Measurements from ENCODE around the gene GJB2. TPM values are rescaled to one million over a fixed set of nuclear protein-coding genes. Genes with fewer than 3 reads are reported as not detected.

The GJB2 gene
- total RNA-seq, 1 donor from 2014 or later, result 192 TPM

DNA sequence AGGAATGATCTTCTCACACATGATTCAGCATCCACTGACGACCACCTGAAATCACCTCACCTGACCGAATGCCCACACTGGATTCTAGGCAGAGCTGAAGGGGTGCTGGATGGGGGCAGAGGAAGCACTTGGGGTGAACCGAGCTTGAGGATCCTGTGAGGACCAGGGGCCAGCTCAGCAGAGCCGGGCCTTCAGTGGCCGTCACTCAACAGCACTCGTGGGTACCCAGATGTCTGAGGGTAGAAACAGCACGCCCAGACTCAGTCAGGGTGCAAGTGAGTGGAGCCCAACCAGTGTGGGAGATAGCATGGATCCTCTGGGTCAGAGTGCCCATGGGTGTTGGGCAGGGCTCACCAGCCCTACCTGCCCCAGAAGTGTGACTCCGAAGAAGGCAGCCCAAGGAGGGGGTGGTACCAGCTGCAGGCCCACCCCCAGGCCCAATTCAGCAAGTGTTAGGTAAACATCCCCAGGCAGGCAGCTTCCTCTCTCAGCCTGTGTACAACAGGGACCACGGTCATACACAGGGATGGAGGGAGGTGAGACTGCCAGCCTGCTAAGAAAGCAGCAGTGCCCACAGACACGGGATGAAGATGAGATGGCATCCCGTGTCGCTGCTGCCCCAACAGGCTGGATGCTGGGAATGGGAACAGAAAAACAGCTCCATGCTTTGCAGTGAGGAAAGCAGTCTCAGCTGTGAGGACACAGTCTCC, 48.4 kb downstream of the GJB2 start:
- no peak for FAIRE-seq
- H3K27me3 ChIP-seq (ENCODE audit: control insufficient read depth, insufficient read depth, low read length), result peaks cover 7% of the 10 kb centered on the region
- TF ChIP-seq, protein P1, sequence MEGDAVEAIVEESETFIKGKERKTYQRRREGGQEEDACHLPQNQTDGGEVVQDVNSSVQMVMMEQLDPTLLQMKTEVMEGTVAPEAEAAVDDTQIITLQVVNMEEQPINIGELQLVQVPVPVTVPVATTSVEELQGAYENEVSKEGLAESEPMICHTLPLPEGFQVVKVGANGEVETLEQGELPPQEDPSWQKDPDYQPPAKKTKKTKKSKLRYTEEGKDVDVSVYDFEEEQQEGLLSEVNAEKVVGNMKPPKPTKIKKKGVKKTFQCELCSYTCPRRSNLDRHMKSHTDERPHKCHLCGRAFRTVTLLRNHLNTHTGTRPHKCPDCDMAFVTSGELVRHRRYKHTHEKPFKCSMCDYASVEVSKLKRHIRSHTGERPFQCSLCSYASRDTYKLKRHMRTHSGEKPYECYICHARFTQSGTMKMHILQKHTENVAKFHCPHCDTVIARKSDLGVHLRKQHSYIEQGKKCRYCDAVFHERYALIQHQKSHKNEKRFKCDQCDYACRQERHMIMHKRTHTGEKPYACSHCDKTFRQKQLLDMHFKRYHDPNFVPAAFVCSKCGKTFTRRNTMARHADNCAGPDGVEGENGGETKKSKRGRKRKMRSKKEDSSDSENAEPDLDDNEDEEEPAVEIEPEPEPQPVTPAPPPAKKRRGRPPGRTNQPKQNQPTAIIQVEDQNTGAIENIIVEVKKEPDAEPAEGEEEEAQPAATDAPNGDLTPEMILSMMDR (IDR thresholded peaks at IDR 0.05; ENCODE audit: insufficient read depth, low read length, severe bottlenecking), result no peak

DNA sequence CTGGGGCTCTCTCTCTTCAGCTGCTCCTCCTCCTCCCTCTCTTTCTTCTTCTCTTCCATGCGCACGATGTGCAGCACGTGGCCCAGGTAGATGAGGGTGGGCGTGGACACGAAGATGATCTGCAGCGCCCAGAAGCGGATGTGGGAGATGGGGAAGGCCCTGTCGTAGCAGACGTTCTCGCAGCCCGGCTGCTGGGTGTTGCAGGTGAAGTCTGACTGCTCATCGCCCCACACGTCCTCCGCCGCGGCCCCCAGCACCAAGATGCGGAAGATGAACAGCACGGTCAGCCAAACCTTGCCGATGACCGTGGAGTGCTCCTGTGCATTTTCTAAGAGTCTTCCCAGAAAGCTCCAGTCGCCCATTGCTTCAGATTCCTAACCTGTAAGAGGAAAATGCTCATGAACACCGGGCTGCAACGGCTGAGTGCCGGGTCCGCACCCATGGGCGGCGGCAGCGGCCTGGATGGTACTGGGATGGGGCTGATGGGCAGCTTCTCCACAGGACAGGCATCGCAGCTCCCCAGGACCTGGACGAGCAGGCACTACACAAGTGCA, 49.7 kb downstream of the GJB2 start:
- DNase-seq (ENCODE audit: low read depth), result no peak
- no peak for FAIRE-seq
- no peak overlapping the region for H3K4me3 ChIP-seq (ENCODE audit: low read depth, low read length)
- peaks cover 7% of the 10 kb centered on the region for H3K27me3 ChIP-seq (ENCODE audit: control insufficient read depth, insufficient read depth, low read length)
- H3K36me3 ChIP-seq (ENCODE audit: control insufficient read depth, insufficient read depth, low read length), result no peaks in the 10 kb centered on the region
- TF ChIP-seq, protein P1 (IDR thresholded peaks at IDR 0.05; ENCODE audit: insufficient read depth, low read length, severe bottlenecking), result no peak

More for the DNA sequence above, 48.4 kb downstream of the GJB2 start:
- no peaks in the 10 kb centered on the region for H3K36me3 ChIP-seq (ENCODE audit: control insufficient read depth, insufficient read depth, low read length)
- no peak for DNase-seq (ENCODE audit: low read depth)
- no peak overlapping the region for H3K4me3 ChIP-seq (ENCODE audit: low read depth, low read length)

DNA sequence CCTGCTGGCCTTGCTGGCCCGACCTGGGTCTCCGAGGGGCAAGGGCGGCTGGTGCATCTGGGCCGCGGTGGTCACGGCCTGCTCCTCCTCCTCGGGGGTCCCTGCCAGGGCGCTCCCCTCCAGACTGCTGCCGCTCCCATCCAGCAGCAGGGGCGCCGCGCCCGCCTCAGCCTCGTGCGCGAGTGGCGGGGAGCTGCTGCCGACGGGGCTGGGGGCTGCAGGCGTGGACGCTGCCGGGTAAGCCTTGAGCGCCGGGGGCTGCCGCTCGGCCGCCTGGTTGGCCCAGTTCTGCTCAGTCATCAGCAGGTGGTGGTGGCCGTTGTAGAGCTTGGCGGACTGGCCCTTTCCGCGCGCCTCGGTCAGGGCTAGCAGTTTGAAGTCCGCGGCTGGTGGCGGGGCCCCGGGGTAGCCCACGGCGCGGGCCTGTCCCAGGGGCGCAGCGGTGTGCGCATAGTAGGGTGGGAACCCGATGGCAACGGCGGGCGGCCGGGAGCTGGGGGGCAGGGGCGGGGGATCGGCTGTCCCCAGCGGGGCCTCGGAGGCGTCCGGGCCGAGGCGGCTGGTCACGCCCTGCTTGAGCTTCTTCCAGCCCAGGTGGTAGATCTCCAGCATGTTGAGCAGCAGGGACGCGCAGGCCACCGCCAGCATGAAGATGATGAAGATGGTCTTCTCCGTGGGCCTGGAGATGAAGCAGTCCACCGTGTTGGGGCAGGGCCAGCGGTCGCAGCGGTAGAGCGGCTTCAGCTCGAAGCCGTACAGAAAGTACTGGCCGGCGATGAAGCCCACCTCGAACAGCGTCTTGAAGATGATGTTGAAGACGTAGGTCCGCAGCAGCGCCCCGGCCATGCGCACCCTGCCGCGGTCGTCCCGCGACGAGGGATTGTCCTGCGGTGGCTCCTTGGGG, 50.5 kb downstream of the GJB2 start:
- FAIRE-seq (no peak), DNase-seq (ENCODE audit: low read depth) (no peak)
- Histone ChIP-seq H3K36me3 (ENCODE audit: control insufficient read depth, insufficient read depth, low read length) (no peaks in the 10 kb centered on the region), H3K4me3 (ENCODE audit: low read depth, low read length) (no peak overlapping the region), H3K27me3 (ENCODE audit: control insufficient read depth, insufficient read depth, low read length) (peaks cover 7% of the 10 kb centered on the region)
- TF ChIP-seq, protein P1 (IDR thresholded peaks at IDR 0.05; ENCODE audit: insufficient read depth, low read length, severe bottlenecking), result no peak

DNA sequence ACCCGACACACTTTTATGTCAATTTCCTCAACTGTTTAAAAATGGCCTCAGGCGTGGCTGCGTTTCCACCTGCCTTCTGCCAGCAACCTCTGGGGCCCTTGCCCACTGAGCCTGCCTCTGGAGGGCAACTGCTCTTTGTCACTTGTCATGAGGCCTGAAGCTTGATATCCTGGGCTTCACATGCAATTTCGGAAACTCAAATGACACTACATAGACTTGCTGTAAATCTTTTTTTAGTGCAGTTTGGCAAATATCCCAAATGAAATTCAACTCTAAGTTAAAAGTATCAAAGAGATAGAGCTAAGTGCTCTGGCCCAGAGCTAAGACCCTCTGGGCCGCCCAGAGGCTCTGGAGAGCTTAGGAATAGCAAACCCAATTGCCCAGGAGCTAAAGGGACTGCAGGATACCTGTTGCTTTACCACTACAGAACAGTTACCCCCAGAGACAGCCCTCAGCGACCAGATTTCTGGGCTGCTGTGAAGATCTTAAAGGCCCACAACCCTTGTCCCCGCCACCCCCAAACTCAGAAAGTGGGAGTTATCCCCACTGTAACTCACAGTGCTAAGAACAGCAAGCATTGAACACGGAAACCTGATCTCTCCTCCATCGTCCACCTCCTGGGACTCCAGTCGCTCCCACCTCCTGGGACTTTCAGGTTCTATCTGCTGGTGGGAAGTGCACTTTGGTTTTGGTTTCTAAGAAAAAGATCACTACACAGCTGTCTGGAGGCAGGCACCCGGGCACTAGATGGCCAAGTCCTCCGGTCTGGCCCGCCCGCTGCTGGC, 51.3 kb downstream of the GJB2 start:
- no peak for DNase-seq (ENCODE audit: low read depth)
- FAIRE-seq, result no peak
- H3K27me3 ChIP-seq (ENCODE audit: control insufficient read depth, insufficient read depth, low read length), result peaks cover 7% of the 10 kb centered on the region
- TF ChIP-seq, protein P1 (IDR thresholded peaks at IDR 0.05; ENCODE audit: insufficient read depth, low read length, severe bottlenecking), result no peak
- no peaks in the 10 kb centered on the region for H3K36me3 ChIP-seq (ENCODE audit: control insufficient read depth, insufficient read depth, low read length)
- no peak overlapping the region for H3K4me3 ChIP-seq (ENCODE audit: low read depth, low read length)

DNA sequence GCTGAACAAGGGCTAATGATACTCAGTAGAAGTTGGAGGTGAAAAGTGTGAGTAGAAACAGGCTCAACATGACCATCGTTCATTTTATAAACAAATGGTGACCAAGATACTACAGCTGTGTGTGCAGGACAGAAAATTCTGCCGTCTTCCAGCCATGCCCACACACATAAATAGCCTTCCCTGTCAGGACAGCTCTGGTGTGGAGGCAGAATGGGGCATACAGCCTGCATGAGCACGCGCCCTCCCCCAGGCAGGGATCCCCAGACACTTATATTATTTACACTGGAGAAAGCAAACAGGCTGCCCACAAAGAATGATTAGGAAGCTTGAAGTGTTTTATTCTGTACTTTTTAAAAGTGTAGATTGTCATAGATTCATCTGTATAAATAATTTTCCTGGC, 52.3 kb downstream of the GJB2 start:
- Histone ChIP-seq H3K4me3 (ENCODE audit: low read depth, low read length) (no peak overlapping the region), H3K27me3 (ENCODE audit: control insufficient read depth, insufficient read depth, low read length) (peaks cover 7% of the 10 kb centered on the region), H3K36me3 (ENCODE audit: control insufficient read depth, insufficient read depth, low read length) (no peaks in the 10 kb centered on the region)
- FAIRE-seq (no peak), DNase-seq (ENCODE audit: low read depth) (no peak)
- TF ChIP-seq, protein P1 (IDR thresholded peaks at IDR 0.05; ENCODE audit: insufficient read depth, low read length, severe bottlenecking), result no peak

Data from bronchial epithelial cell (primary cell).